ENCODE measurements around the gene GALNT18. TPM values are rescaled to one million over a fixed set of nuclear protein-coding genes. Genes with fewer than 3 reads are reported as not detected.

Gene GALNT18
- total RNA-seq, 1 donor from 2014 or later, result not detected

- Mint-ChIP-seq H3K4me1 (no peaks in the 10 kb centered on the region), H3K9me3 (no peaks in the 10 kb centered on the region), H3K36me3 (ENCODE audit: low read depth) (no peaks in the 10 kb centered on the region), H3K4me3 (no peak overlapping the region), H3K27me3 (no peaks in the 10 kb centered on the region), H3K27ac (no peak overlapping the region)
- ATAC-seq (ENCODE audit: low read depth), result no peak
- DNase-seq, result no peak
- TF ChIP-seq CTCF (IDR thresholded peaks at IDR 0.05), result no peak
- intact Hi-C loops (cut with micrococcal nuclease), result no loop called here
- ChIA-PET CTCF (no interaction called here), POLR2A (no interaction called here)
These were observed 99.2 kb downstream of the GALNT18 start for GRCh38 chr11:11522591-11522990.

GRCh38 chr11:11521306-11522002 lies 100.4 kb downstream of the GALNT18 start:
- intact Hi-C loops (cut with micrococcal nuclease), result no loop called here
- Mint-ChIP-seq H3K4me3 (no peak overlapping the region), H3K9me3 (no peaks in the 10 kb centered on the region), H3K27ac (no peak overlapping the region), H3K36me3 (ENCODE audit: low read depth) (no peaks in the 10 kb centered on the region), H3K4me1 (no peaks in the 10 kb centered on the region), H3K27me3 (no peaks in the 10 kb centered on the region)
- no peak for DNase-seq
- CTCF ChIA-PET, result no interaction called here
- POLR2A ChIA-PET, result no interaction called here
- no peak for TF ChIP-seq CTCF (IDR thresholded peaks at IDR 0.05)
- no peak for ATAC-seq (ENCODE audit: low read depth)

- Mint-ChIP-seq H3K27ac (no peak overlapping the region), H3K4me3 (no peak overlapping the region), H3K9me3 (no peaks in the 10 kb centered on the region), H3K4me1 (no peaks in the 10 kb centered on the region), H3K27me3 (no peaks in the 10 kb centered on the region), H3K36me3 (ENCODE audit: low read depth) (no peaks in the 10 kb centered on the region)
- CTCF ChIA-PET, result no interaction called here
- no peak for ATAC-seq (ENCODE audit: low read depth)
- no peak for TF ChIP-seq CTCF (IDR thresholded peaks at IDR 0.05)
- POLR2A ChIA-PET, result no interaction called here
- intact Hi-C loops (cut with micrococcal nuclease), result no loop called here
- DNase-seq, result no peak
These were observed 101.4 kb downstream of the GALNT18 start for GRCh38 chr11:11520231-11521015.

GRCh38 chr11:11519184-11519583 lies 102.6 kb downstream of the GALNT18 start:
- ChIA-PET POLR2A (no interaction called here), CTCF (no interaction called here)
- no peaks in the 10 kb centered on the region for H3K9me3 Mint-ChIP-seq
- no peaks in the 10 kb centered on the region for H3K36me3 Mint-ChIP-seq (ENCODE audit: low read depth)
- no peak for TF ChIP-seq CTCF (IDR thresholded peaks at IDR 0.05)
- ATAC-seq (ENCODE audit: low read depth) (no peak), DNase-seq (no peak)
- no peak overlapping the region for H3K4me3 Mint-ChIP-seq
- no peak overlapping the region for H3K27ac Mint-ChIP-seq
- no peaks in the 10 kb centered on the region for H3K4me1 Mint-ChIP-seq
- intact Hi-C loops (cut with micrococcal nuclease), result no loop called here
- H3K27me3 Mint-ChIP-seq, result peaks cover 2% of the 10 kb centered on the region

- ChIA-PET CTCF (no interaction called here), POLR2A (no interaction called here)
- peaks cover 2% of the 10 kb centered on the region for H3K27me3 Mint-ChIP-seq
- H3K4me3 Mint-ChIP-seq, result no peak overlapping the region
- H3K36me3 Mint-ChIP-seq (ENCODE audit: low read depth), result no peaks in the 10 kb centered on the region
- ATAC-seq (ENCODE audit: low read depth) (no peak), DNase-seq (no peak)
- TF ChIP-seq CTCF (IDR thresholded peaks at IDR 0.05), result no peak
- no peak overlapping the region for H3K27ac Mint-ChIP-seq
- no peaks in the 10 kb centered on the region for H3K9me3 Mint-ChIP-seq
- no peaks in the 10 kb centered on the region for H3K4me1 Mint-ChIP-seq
- intact Hi-C loops (cut with micrococcal nuclease), result no loop called here
These were observed 107.6 kb downstream of the GALNT18 start for GRCh38 chr11:11514246-11514645.

All from activated B cell treated with CpG ODN at 0.5 μM for 24 hours (primary cell).